CD8-positive, alpha-beta memory T cell (primary cell): ENCODE results near the gene WIPF2. TPM values are rescaled to one million over a fixed set of nuclear protein-coding genes. Genes with fewer than 3 reads are reported as not detected.
A peak's percentile ranks its signal among the peaks of the same experiment; 100 is the strongest.

Source experiments
- CTCF ChIA-PET: fragments of 350-600 bp; sonication (Branson Sonifier 250); formaldehyde crosslinking; loops from one replicate; lab custom pipeline; 2021; ENCODE audit warnings: antibody characterized with exemption; lab: Charles Lee
- POLR2A ChIA-PET: fragments of 350-600 bp; sonication (Branson Sonifier 250); formaldehyde crosslinking; loops from one replicate; lab custom pipeline; 2021; ENCODE audit warnings: antibody characterized with exemption; lab: Charles Lee
- DNase-seq, 5 donors: peaks; one replicate each; pipeline versions ENCODE4 v3.0.0 to v3.0.0-alpha.2; 2020 to 2022; ENCODE audit warnings: mixed read lengths in 1 of 5
- H3K27ac ChIP-seq: one replicate; pipeline ENCODE4 v1.7.0; 2013; ENCODE audit warnings: low read depth, mild to moderate bottlenecking, low read length, moderate library complexity
- H3K27me3 ChIP-seq: 2 replicates; pipeline ENCODE4 v1.7.0; 2013; ENCODE audit warnings: low read length, mild to moderate bottlenecking; ENCODE audit not compliant: insufficient read depth, poor library complexity, severe bottlenecking
- H3K36me3 ChIP-seq: 2 replicates; pipeline ENCODE4 v1.7.0; 2013; ENCODE audit warnings: mild to moderate bottlenecking, low read length, moderate library complexity; ENCODE audit not compliant: insufficient read depth
- H3K4me1 ChIP-seq: 2 replicates; pipeline ENCODE4 v1.7.0; 2013; ENCODE audit warnings: mild to moderate bottlenecking, low read length, moderate library complexity; ENCODE audit not compliant: insufficient read depth
- H3K4me3 ChIP-seq: 2 replicates; pipeline ENCODE4 v1.7.0; 2013; ENCODE audit warnings: mild to moderate bottlenecking, low read length
- H3K9me3 ChIP-seq: 2 replicates; pipeline ENCODE4 v1.7.0; 2013; ENCODE audit warnings: mild to moderate bottlenecking, low read length
- H3K27ac Mint-ChIP-seq, 8 donors: one replicate each; pipeline ENCODE4 v1.8.0; 2020 to 2021; ENCODE audit warnings: mixed read lengths in 8 of 8, mild to moderate bottlenecking in 6 of 8, inconsistent platforms in 3 of 8, moderate library complexity in 3 of 8
- H3K27me3 Mint-ChIP-seq, 2 donors: one replicate each; pipeline ENCODE4 v1.8.0; 2020 to 2021; ENCODE audit warnings: mixed read lengths in 2 of 2, mild to moderate bottlenecking in 1 of 2, moderate library complexity in 1 of 2
- H3K36me3 Mint-ChIP-seq, 3 donors: one replicate each; pipeline ENCODE4 v1.8.0; 2020 to 2021; ENCODE audit warnings: mixed read lengths in 3 of 3, inconsistent platforms in 1 of 3, mild to moderate bottlenecking in 1 of 3
- H3K4me1 Mint-ChIP-seq, 3 donors: one replicate each; pipeline ENCODE4 v1.8.0; 2020 to 2021; ENCODE audit warnings: mixed read lengths in 3 of 3, inconsistent platforms in 1 of 3, mild to moderate bottlenecking in 1 of 3
- H3K4me3 Mint-ChIP-seq, 7 donors: one replicate each; pipeline ENCODE4 v1.8.0; 2020 to 2021; ENCODE audit warnings: mixed read lengths in 7 of 7, mild to moderate bottlenecking in 6 of 7, moderate library complexity in 4 of 7, inconsistent platforms in 2 of 7
- H3K9me3 Mint-ChIP-seq, 5 donors: one replicate each; pipeline ENCODE4 v1.8.0; 2020 to 2022; ENCODE audit warnings: mixed read lengths in 5 of 5, mild to moderate bottlenecking in 3 of 5, moderate library complexity in 2 of 5, inconsistent platforms in 1 of 5
- polyA plus RNA-seq: library from polyadenylated mRNA; unstranded; fragments of 300-500 nt; fragmentation: Illumina TruSeq; gene quantifications from one replicate; pipeline ENCODE4 v1.2.3, GENCODE V29; 2021
- total RNA-seq, 2 experiments: library from RNA; stranded (reverse); gene quantifications; one replicate each; pipeline ENCODE4 v1.2.3, GENCODE V29; 2021

WIPF2 gene
- total and polyA plus RNA-seq, 3 experiments from 2014 or later = 14.6 to 24.7 (median 24.5) TPM

GRCh38 chr17:40317880-40318829, 99.1 kb downstream of the WIPF2 start:
- peak; percentile 89 to 93 (median 90) for DNase-seq
- POLR2A ChIA-PET = interaction anchor here (0.6 to 2.9 kb wide), 7 partner anchors 10 to 35 kb away, joined by 3 to 17 read pairs (median 4); partner anchors contain the start of gene CDC6
- no peaks in the 10 kb centered on the region for H3K36me3 ChIP-seq
- Mint-ChIP-seq H3K9me3 (peaks cover 0 to 8% (median 2%) of the 10 kb centered on the region in 5 donors), H3K27me3 (peaks cover 0 to 7% of the 10 kb centered on the region in 2 donors), H3K4me1 (peaks cover 57 to 91% (median 86%) of the 10 kb centered on the region in 3 donors), H3K4me3 (peak overlapping the region; percentile 86 to 98 (median 98)), H3K36me3 (peaks cover 0 to 19% (median 0%) of the 10 kb centered on the region in 3 donors), H3K27ac (peak overlapping the region; percentile 98 to 100 (median 100))
- CTCF ChIA-PET = interaction anchor here (0.8 to 8.0 kb wide), 10 partner anchors 11 to 214 kb away, joined by 3 to 83 read pairs (median 6); partner anchors contain the start of gene RARA
- peak overlapping the region; percentile 92 for H3K4me3 ChIP-seq
- H3K27ac ChIP-seq = peak overlapping the region; percentile 84
- peaks cover 70% of the 10 kb centered on the region for H3K4me1 ChIP-seq
- H3K9me3 ChIP-seq = no peaks in the 10 kb centered on the region
- no peaks in the 10 kb centered on the region for H3K27me3 ChIP-seq

GRCh38 chr17:40318830-40319391, 99.8 kb downstream of the WIPF2 start:
- Mint-ChIP-seq H3K4me1 (peaks cover 65 to 91% (median 86%) of the 10 kb centered on the region in 3 donors), H3K27ac (peak overlapping the region; percentile 98 to 100 (median 100)), H3K9me3 (peaks cover 0 to 8% (median 2%) of the 10 kb centered on the region in 5 donors), H3K27me3 (peaks cover 0 to 8% of the 10 kb centered on the region in 2 donors), H3K4me3 (peak overlapping the region; percentile 86 to 98 (median 98)), H3K36me3 (peaks cover 0 to 19% (median 0%) of the 10 kb centered on the region in 3 donors)
- H3K27ac ChIP-seq = peak overlapping the region; percentile 84
- H3K4me1 ChIP-seq = peaks cover 77% of the 10 kb centered on the region
- peak overlapping the region; percentile 92 for H3K4me3 ChIP-seq
- POLR2A ChIA-PET = interaction anchor here (0.5 to 2.9 kb wide), 7 partner anchors 9 to 68 kb away, joined by 3 to 17 read pairs (median 4); partner anchors contain the start of genes CDC6 and RARA
- H3K27me3 ChIP-seq = no peaks in the 10 kb centered on the region
- peak in 2 of 5 donors; percentile 31 to 59 for DNase-seq
- H3K9me3 ChIP-seq = no peaks in the 10 kb centered on the region
- CTCF ChIA-PET = interaction anchor here (0.9 to 8.0 kb wide), 4 partner anchors 10 to 36 kb away, joined by 3 to 83 read pairs (median 18); partner anchors contain the start of gene RARA
- no peaks in the 10 kb centered on the region for H3K36me3 ChIP-seq

- Mint-ChIP-seq H3K4me3 (peak overlapping the region; percentile 86 to 98 (median 98)), H3K9me3 (peaks cover 0 to 8% (median 2%) of the 10 kb centered on the region in 5 donors), H3K27ac (peak overlapping the region; percentile 98 to 100 (median 100)), H3K27me3 (peaks cover 0 to 8% of the 10 kb centered on the region in 2 donors), H3K36me3 (peaks cover 0 to 19% (median 0%) of the 10 kb centered on the region in 3 donors), H3K4me1 (peaks cover 73 to 90% (median 85%) of the 10 kb centered on the region in 3 donors)
- peak; percentile 78 to 91 (median 86) for DNase-seq
- H3K4me3 ChIP-seq = peak overlapping the region; percentile 92
- no peaks in the 10 kb centered on the region for H3K9me3 ChIP-seq
- H3K27me3 ChIP-seq = no peaks in the 10 kb centered on the region
- POLR2A ChIA-PET = interaction anchor here (0.5 to 4.4 kb wide), 7 partner anchors 8 to 69 kb away, joined by 3 to 30 read pairs (median 4); partner anchors contain the start of genes CDC6 and RARA
- H3K27ac ChIP-seq = peak overlapping the region; percentile 100
- H3K4me1 ChIP-seq = peaks cover 81% of the 10 kb centered on the region
- H3K36me3 ChIP-seq = no peaks in the 10 kb centered on the region
- CTCF ChIA-PET = interaction anchor here (1.2 to 8.0 kb wide), 4 partner anchors 9 to 38 kb away, joined by 3 to 83 read pairs (median 18); partner anchors contain the start of gene RARA
Observed at GRCh38 chr17:40319651-40320540, 100.8 kb downstream of the WIPF2 start.

- peak overlapping the region; percentile 100 for H3K27ac ChIP-seq
- Mint-ChIP-seq H3K4me1 (peaks cover 83 to 90% (median 84%) of the 10 kb centered on the region in 3 donors), H3K4me3 (peak overlapping the region; percentile 86 to 98 (median 98)), H3K36me3 (peaks cover 0 to 19% (median 0%) of the 10 kb centered on the region in 3 donors), H3K27me3 (peaks cover 0 to 8% of the 10 kb centered on the region in 2 donors), H3K27ac (peak overlapping the region; percentile 98 to 100 (median 100)), H3K9me3 (peaks cover 0 to 8% (median 2%) of the 10 kb centered on the region in 5 donors)
- peak in 4 of 5 donors; percentile 63 to 82 (median 64) for DNase-seq
- ChIA-PET POLR2A (interaction anchor here (0.7 to 4.4 kb wide), 2 partner anchors 13 to 304 kb away, joined by 3 to 30 read pairs; partner anchors contain the start of gene RARA), CTCF (interaction anchor here (1.0 to 8.0 kb wide), 8 partner anchors 8 to 37 kb away, joined by 3 to 83 read pairs (median 8); partner anchors contain the start of gene RARA)
- H3K4me3 ChIP-seq = peak overlapping the region; percentile 92
- no peaks in the 10 kb centered on the region for H3K36me3 ChIP-seq
- no peaks in the 10 kb centered on the region for H3K9me3 ChIP-seq
- H3K27me3 ChIP-seq = no peaks in the 10 kb centered on the region
- peaks cover 80% of the 10 kb centered on the region for H3K4me1 ChIP-seq
Observed at GRCh38 chr17:40320756-40321523, 101.8 kb downstream of the WIPF2 start.

GRCh38 chr17:40321524-40321929, 102.4 kb downstream of the WIPF2 start:
- Histone ChIP-seq H3K4me1 (peaks cover 81% of the 10 kb centered on the region), H3K36me3 (no peaks in the 10 kb centered on the region), H3K27ac (peak overlapping the region; percentile 100), H3K4me3 (peak overlapping the region; percentile 92), H3K9me3 (no peaks in the 10 kb centered on the region), H3K27me3 (no peaks in the 10 kb centered on the region)
- H3K9me3 Mint-ChIP-seq = peaks cover 0 to 8% (median 2%) of the 10 kb centered on the region in 5 donors
- ChIA-PET POLR2A (interaction anchor here (0.7 to 4.4 kb wide), 4 partner anchors 13 to 304 kb away, joined by 3 to 30 read pairs (median 4); partner anchors contain the start of gene RARA), CTCF (interaction anchor here (0.8 to 2.5 kb wide), 7 partner anchors 11 to 37 kb away, joined by 3 to 15 read pairs (median 3); no protein-coding TSS in a partner anchor)
- H3K36me3 Mint-ChIP-seq = peaks cover 0 to 19% (median 0%) of the 10 kb centered on the region in 3 donors
- H3K27ac Mint-ChIP-seq = peak overlapping the region; percentile 98 to 100 (median 100)
- no peak for DNase-seq
- H3K4me3 Mint-ChIP-seq = peak overlapping the region; percentile 86 to 98 (median 98)
- H3K4me1 Mint-ChIP-seq = peaks cover 84 to 91% (median 89%) of the 10 kb centered on the region in 3 donors
- peaks cover 0 to 8% of the 10 kb centered on the region in 2 donors for H3K27me3 Mint-ChIP-seq

- Mint-ChIP-seq H3K36me3 (peaks cover 0 to 19% (median 0%) of the 10 kb centered on the region in 3 donors), H3K4me3 (peak overlapping the region; percentile 86 to 98 (median 98)), H3K27me3 (peaks cover 0 to 8% of the 10 kb centered on the region in 2 donors), H3K9me3 (peaks cover 0 to 8% (median 2%) of the 10 kb centered on the region in 5 donors), H3K27ac (peak overlapping the region; percentile 98 to 100 (median 100)), H3K4me1 (peaks cover 89 to 95% (median 93%) of the 10 kb centered on the region in 3 donors)
- POLR2A ChIA-PET = interaction anchor here (0.7 to 4.4 kb wide), 6 partner anchors 14 to 303 kb away, joined by 3 to 30 read pairs (median 4); partner anchors contain the start of gene RARA
- Histone ChIP-seq H3K4me1 (peaks cover 83% of the 10 kb centered on the region), H3K27ac (peak overlapping the region; percentile 100), H3K27me3 (no peaks in the 10 kb centered on the region), H3K9me3 (no peaks in the 10 kb centered on the region), H3K36me3 (no peaks in the 10 kb centered on the region), H3K4me3 (peak overlapping the region; percentile 92)
- DNase-seq = no peak
- CTCF ChIA-PET = interaction anchor here (0.8 to 2.5 kb wide), 8 partner anchors 9 to 36 kb away, joined by 3 to 15 read pairs (median 3); no protein-coding TSS in a partner anchor
Observed at GRCh38 chr17:40321961-40322357, 102.9 kb downstream of the WIPF2 start.
